GM12801 (cell line): ENCODE results near the gene RPAP2.

Source experiments
- CTCF ChIP-seq: IDR thresholded peaks from one replicate; pipeline ENCODE4 v1.5.1; 2011; ENCODE audit warnings: control low read depth; ENCODE audit not compliant: insufficient read length; ENCODE audit errors: extremely low read depth

RPAP2 gene

GRCh38 chr1:92354259-92354658, 55.4 kb downstream of the RPAP2 start:
- TF ChIP-seq CTCF, result no peak

- no peak for TF ChIP-seq CTCF
Measured at GRCh38 chr1:92356956-92357355, 58.1 kb downstream of the RPAP2 start.

GRCh38 chr1:92359986-92360385, 61.1 kb downstream of the RPAP2 start:
- TF ChIP-seq CTCF, result no peak

GRCh38 chr1:92362970-92363369, 64.1 kb downstream of the RPAP2 start:
- TF ChIP-seq CTCF, result no peak

- TF ChIP-seq CTCF, result no peak
Measured at GRCh38 chr1:92363401-92363800, 64.5 kb downstream of the RPAP2 start.

- TF ChIP-seq CTCF, result no peak
Measured at GRCh38 chr1:92365378-92366039, 66.7 kb downstream of the RPAP2 start.

DNA sequence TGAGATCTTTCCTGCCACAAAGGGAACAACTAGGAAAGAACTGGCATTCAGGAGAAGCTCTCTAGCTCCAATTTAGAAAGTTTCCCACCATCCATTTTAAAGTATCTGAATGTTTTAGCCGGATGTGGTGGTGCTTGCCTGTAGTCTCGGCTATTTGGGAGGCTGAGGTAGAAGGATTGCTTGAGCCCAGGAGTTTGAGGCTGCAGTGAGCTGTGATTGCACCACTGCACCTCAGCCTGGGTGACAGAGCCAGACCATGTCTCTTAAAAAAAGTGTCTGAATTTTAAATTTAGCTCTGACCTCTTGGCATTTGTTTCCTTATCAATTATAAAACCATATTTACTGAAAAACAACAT, 67.2 kb downstream of the RPAP2 start:
- TF ChIP-seq CTCF, result no peak
